ENCODE data around the gene DPM2. TPM values are rescaled to one million over a fixed set of nuclear protein-coding genes. Genes with fewer than 3 reads are reported as not detected.

Gene DPM2
- total and polyA plus RNA-seq, 3 donors from 2014 or later: 33.5 to 46.6 (median 36.4) TPM

GRCh38 chr9:127907867-127908659 is 29.6 kb downstream of the DPM2 start:
- H3K4me3 ChIP-seq: no peak overlapping the region
- peak overlapping the region; percentile 68 to 71 for H3K27ac ChIP-seq
- WGBS, 2 donors: 84 to 88% methylated on average over 21 to 34 of the region's 35 CpGs
- no peaks in the 10 kb centered on the region for H3K36me3 ChIP-seq (ENCODE audit: low read depth, missing control alignments)
- H3K4me1 ChIP-seq: peaks cover 46% of the 10 kb centered on the region
- DNase-seq: no peak
- no peaks in the 10 kb centered on the region for H3K9me3 ChIP-seq
- H3K27me3 ChIP-seq: no peaks in the 10 kb centered on the region
- TF ChIP-seq CTCF (IDR thresholded peaks at IDR 0.05) (no peak), POLR2A (IDR thresholded peaks at IDR 0.05) (no peak)
- intact Hi-C loops (cut with DNase I; ENCODE audit: low total_unique reads): no loop called here

GRCh38 chr9:127905788-127906191 is 31.9 kb downstream of the DPM2 start:
- 75 to 80% methylated on average over 10 to 12 of the region's 12 CpGs for WGBS, 2 donors
- TF ChIP-seq CTCF (IDR thresholded peaks at IDR 0.05) (no peak), POLR2A (IDR thresholded peaks at IDR 0.05) (no peak)
- no peaks in the 10 kb centered on the region for H3K9me3 ChIP-seq
- H3K36me3 ChIP-seq (ENCODE audit: low read depth, missing control alignments): no peaks in the 10 kb centered on the region
- peak overlapping the region; percentile 71 to 72 for H3K27ac ChIP-seq
- H3K4me1 ChIP-seq: peaks cover 46% of the 10 kb centered on the region
- DNase-seq: no peak
- no peak overlapping the region for H3K4me3 ChIP-seq
- H3K27me3 ChIP-seq: no peaks in the 10 kb centered on the region
- intact Hi-C loops (cut with DNase I; ENCODE audit: low total_unique reads): no loop called here

GRCh38 chr9:127905004-127905728 is 32.5 kb downstream of the DPM2 start:
- WGBS, 2 donors: 66 to 81% methylated on average over 4 to 5 of the region's 5 CpGs
- Histone ChIP-seq H3K27ac (peak overlapping the region; percentile 71 to 72), H3K4me1 (peaks cover 49% of the 10 kb centered on the region), H3K9me3 (no peaks in the 10 kb centered on the region), H3K36me3 (ENCODE audit: low read depth, missing control alignments) (no peaks in the 10 kb centered on the region), H3K27me3 (no peaks in the 10 kb centered on the region), H3K4me3 (no peak overlapping the region)
- intact Hi-C loops (cut with DNase I; ENCODE audit: low total_unique reads): no loop called here
- TF ChIP-seq CTCF (IDR thresholded peaks at IDR 0.05) (no peak), POLR2A (IDR thresholded peaks at IDR 0.05) (no peak)
- no peak for DNase-seq

GRCh38 chr9:127904561-127905003 is 33.1 kb downstream of the DPM2 start:
- H3K4me1 ChIP-seq: peaks cover 49% of the 10 kb centered on the region
- no peaks in the 10 kb centered on the region for H3K36me3 ChIP-seq (ENCODE audit: low read depth, missing control alignments)
- no peak for TF ChIP-seq POLR2A (IDR thresholded peaks at IDR 0.05)
- TF ChIP-seq CTCF (IDR thresholded peaks at IDR 0.05): no peak
- H3K9me3 ChIP-seq: no peaks in the 10 kb centered on the region
- no peaks in the 10 kb centered on the region for H3K27me3 ChIP-seq
- no peak for DNase-seq
- intact Hi-C loops (cut with DNase I; ENCODE audit: low total_unique reads): no loop called here
- peak overlapping the region; percentile 71 to 72 for H3K27ac ChIP-seq
- H3K4me3 ChIP-seq: no peak overlapping the region
- 40 to 53% methylated on average over 9 to 12 of the region's 12 CpGs for WGBS, 2 donors
